ENCODE measurements around the gene BABAM2.
"Not testable (repeated sequence)": the region's sequence is repeated elsewhere in the genome, so short reads cannot be mapped to it uniquely, and the experiment has no call there.

The BABAM2 gene

GRCh38 chr2:27958711-27959378 lies 68.3 kb downstream of the BABAM2 start:
- Mint-ChIP-seq H3K27ac (peak overlapping the region; percentile 37), H3K36me3 (ENCODE audit: low read depth) (peaks cover 8% of the 10 kb centered on the region), H3K4me3 (no peak overlapping the region), H3K27me3 (no peaks in the 10 kb centered on the region), H3K9me3 (no peaks in the 10 kb centered on the region), H3K4me1 (peaks cover 78% of the 10 kb centered on the region)
- ATAC-seq, result no peak
- DNase-seq, result no peak

DNA sequence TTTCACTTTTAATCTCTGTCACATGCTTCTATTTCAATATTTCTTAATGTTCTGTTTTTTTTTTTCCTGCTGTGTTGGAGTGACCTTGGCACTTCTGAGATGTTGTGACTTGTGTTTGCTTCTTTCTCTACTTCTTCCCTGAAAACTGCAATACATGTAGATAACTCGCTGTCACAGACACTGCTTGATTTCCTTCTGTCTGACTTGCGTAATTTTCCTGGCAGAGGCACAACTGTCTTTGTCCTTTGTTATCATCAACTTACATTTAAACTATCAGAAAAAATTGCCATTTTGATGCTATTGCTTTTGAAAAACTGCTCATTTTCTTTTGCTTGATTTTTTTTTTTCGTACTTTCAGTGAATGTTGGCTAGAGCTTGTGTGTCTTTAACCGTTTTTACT lies 69.0 kb downstream of the BABAM2 start:
- H3K27me3 Mint-ChIP-seq, result no peaks in the 10 kb centered on the region
- H3K9me3 Mint-ChIP-seq, result no peaks in the 10 kb centered on the region
- no peak for ATAC-seq
- H3K27ac Mint-ChIP-seq, result peak overlapping the region; percentile 11
- no peak overlapping the region for H3K4me3 Mint-ChIP-seq
- DNase-seq, result no peak
- H3K4me1 Mint-ChIP-seq, result peaks cover 74% of the 10 kb centered on the region
- peaks cover 13% of the 10 kb centered on the region for H3K36me3 Mint-ChIP-seq (ENCODE audit: low read depth)

- Mint-ChIP-seq H3K4me3 (peak overlapping the region; percentile 3), H3K9me3 (no peaks in the 10 kb centered on the region), H3K36me3 (ENCODE audit: low read depth) (peaks cover 13% of the 10 kb centered on the region), H3K27ac (peak overlapping the region; percentile 57), H3K27me3 (no peaks in the 10 kb centered on the region), H3K4me1 (peaks cover 74% of the 10 kb centered on the region)
- ATAC-seq, result peak; percentile 78
- DNase-seq, result no peak
These were observed 69.8 kb downstream of the BABAM2 start for GRCh38 chr2:27960237-27960912.

- Mint-ChIP-seq H3K4me1 (peaks cover 77% of the 10 kb centered on the region), H3K27me3 (no peaks in the 10 kb centered on the region), H3K36me3 (ENCODE audit: low read depth) (peaks cover 15% of the 10 kb centered on the region), H3K9me3 (peaks cover 5% of the 10 kb centered on the region), H3K27ac (peak overlapping the region; percentile 17), H3K4me3 (no peak overlapping the region)
- DNase-seq, result no peak
- no peak for ATAC-seq
These were observed 71.5 kb downstream of the BABAM2 start for GRCh38 chr2:27962006-27962405.

GRCh38 chr2:27963472-27963871 lies 72.9 kb downstream of the BABAM2 start:
- Mint-ChIP-seq H3K4me3 (no peak overlapping the region), H3K4me1 (peaks cover 72% of the 10 kb centered on the region), H3K9me3 (peaks cover 13% of the 10 kb centered on the region), H3K27me3 (no peaks in the 10 kb centered on the region), H3K36me3 (ENCODE audit: low read depth) (peaks cover 25% of the 10 kb centered on the region), H3K27ac (no peak overlapping the region)
- DNase-seq, result no peak
- ATAC-seq, result no peak

GRCh38 chr2:27964067-27964466 lies 73.5 kb downstream of the BABAM2 start:
- H3K9me3 Mint-ChIP-seq, result peaks cover 18% of the 10 kb centered on the region
- H3K36me3 Mint-ChIP-seq (ENCODE audit: low read depth), result peaks cover 30% of the 10 kb centered on the region
- DNase-seq (no peak), ATAC-seq (no peak)
- H3K27ac Mint-ChIP-seq, result no peak overlapping the region
- H3K27me3 Mint-ChIP-seq, result no peaks in the 10 kb centered on the region
- no peak overlapping the region for H3K4me3 Mint-ChIP-seq
- peaks cover 66% of the 10 kb centered on the region for H3K4me1 Mint-ChIP-seq

DNA sequence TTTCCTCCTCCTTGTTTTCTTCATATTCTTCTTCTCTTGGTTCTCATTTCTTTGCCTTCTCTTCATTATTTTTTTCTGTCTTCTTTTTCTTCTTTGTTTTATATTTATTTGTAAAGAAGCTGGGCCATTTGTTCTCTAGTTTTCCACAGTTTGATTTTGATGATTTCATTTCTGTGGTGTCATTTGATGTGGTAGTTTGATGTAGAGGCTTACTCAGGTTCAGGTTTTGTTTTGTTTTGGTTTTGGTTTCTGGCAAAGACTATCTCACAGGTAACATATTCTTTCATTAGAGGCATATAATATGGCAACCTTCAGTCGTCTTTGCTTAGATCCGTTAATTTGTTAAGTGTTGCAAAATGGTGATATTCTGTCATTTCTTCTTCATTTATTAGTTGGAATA lies 75.3 kb downstream of the BABAM2 start:
- Mint-ChIP-seq H3K4me3 (peak overlapping the region; percentile 13), H3K4me1 (peaks cover 53% of the 10 kb centered on the region)

GRCh38 chr2:27966466-27966865 lies 75.9 kb downstream of the BABAM2 start:
- Mint-ChIP-seq H3K4me3 (no peak overlapping the region), H3K4me1 (peaks cover 53% of the 10 kb centered on the region), H3K27ac (peak overlapping the region; percentile 25), H3K9me3 (peaks cover 23% of the 10 kb centered on the region), H3K27me3 (no peaks in the 10 kb centered on the region), H3K36me3 (ENCODE audit: low read depth) (peaks cover 38% of the 10 kb centered on the region)
- ATAC-seq (no peak), DNase-seq (no peak)

More for the DNA sequence above, 75.3 kb downstream of the BABAM2 start:
- Mint-ChIP-seq H3K27ac (peak overlapping the region; percentile 65), H3K9me3 (peaks cover 23% of the 10 kb centered on the region), H3K36me3 (ENCODE audit: low read depth) (peaks cover 38% of the 10 kb centered on the region), H3K27me3 (no peaks in the 10 kb centered on the region)
- ATAC-seq (peak; percentile 94), DNase-seq (no peak)

DNA sequence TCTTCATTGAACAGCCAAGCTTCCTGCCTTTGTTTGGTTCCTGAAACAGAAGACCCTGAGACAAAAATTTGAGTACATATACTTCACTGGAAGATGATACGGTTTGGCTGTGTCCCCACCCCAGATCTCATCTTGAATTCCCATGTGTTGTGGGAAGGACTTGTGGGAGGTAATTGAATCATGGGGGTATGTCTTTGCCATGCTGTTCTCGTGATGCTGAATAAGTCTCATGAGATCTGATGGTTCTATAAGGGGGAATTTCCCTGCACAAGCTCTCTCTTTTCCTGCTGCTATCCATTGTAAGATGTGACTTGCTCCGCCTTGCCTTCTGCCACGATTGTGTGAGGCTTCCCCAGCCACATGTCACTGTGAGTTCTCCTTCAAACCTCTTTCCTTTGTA lies 76.5 kb downstream of the BABAM2 start:
- H3K36me3 Mint-ChIP-seq (ENCODE audit: low read depth), result peaks cover 38% of the 10 kb centered on the region
- H3K4me1 Mint-ChIP-seq, result peaks cover 51% of the 10 kb centered on the region
- H3K27me3 Mint-ChIP-seq, result no peaks in the 10 kb centered on the region
- DNase-seq, result no peak
- ATAC-seq, result no peak
- no peak overlapping the region for H3K27ac Mint-ChIP-seq
- peaks cover 23% of the 10 kb centered on the region for H3K9me3 Mint-ChIP-seq
- no peak overlapping the region for H3K4me3 Mint-ChIP-seq

- H3K27me3 Mint-ChIP-seq, ATAC-seq, H3K27ac Mint-ChIP-seq, H3K4me3 Mint-ChIP-seq, DNase-seq: not testable (repeated sequence)
- H3K4me1 Mint-ChIP-seq, result peaks cover 48% of the 10 kb centered on the region
- peaks cover 23% of the 10 kb centered on the region for H3K9me3 Mint-ChIP-seq
- H3K36me3 Mint-ChIP-seq (ENCODE audit: low read depth), result peaks cover 35% of the 10 kb centered on the region
These were observed 77.5 kb downstream of the BABAM2 start for GRCh38 chr2:27968045-27968444.

DNA sequence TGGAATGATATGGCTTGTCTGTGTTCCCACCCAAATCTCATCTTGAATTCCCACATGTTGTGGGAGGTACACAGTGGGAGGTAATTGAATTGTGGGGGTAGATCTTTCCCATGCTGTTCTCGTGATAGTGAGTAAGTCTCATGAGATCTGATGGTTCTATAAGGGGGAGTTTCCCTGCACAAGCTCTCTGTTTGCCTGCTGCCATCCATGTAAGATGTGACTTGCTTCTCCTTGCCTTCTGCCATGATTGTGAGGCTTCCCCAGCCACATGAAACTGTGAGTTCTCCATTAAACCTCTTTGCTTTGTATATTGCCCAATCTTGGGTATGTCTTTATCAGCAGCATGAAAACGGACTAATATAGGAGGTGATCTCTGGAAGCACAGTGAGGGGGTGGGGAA lies 78.4 kb downstream of the BABAM2 start:
- not testable (repeated sequence) for H3K27ac Mint-ChIP-seq
- H3K4me1 Mint-ChIP-seq, result peaks cover 52% of the 10 kb centered on the region

GRCh38 chr2:27972311-27972710 lies 81.8 kb downstream of the BABAM2 start:
- no peak for ATAC-seq
- Mint-ChIP-seq H3K4me3 (no peak overlapping the region), H3K36me3 (ENCODE audit: low read depth) (peaks cover 22% of the 10 kb centered on the region), H3K27ac (no peak overlapping the region), H3K9me3 (peaks cover 15% of the 10 kb centered on the region), H3K27me3 (no peaks in the 10 kb centered on the region), H3K4me1 (peaks cover 33% of the 10 kb centered on the region)
- DNase-seq, result no peak

More for the DNA sequence above, 78.4 kb downstream of the BABAM2 start:
- not testable (repeated sequence) for H3K27me3 Mint-ChIP-seq, H3K4me3 Mint-ChIP-seq, DNase-seq, ATAC-seq
- Mint-ChIP-seq H3K9me3 (peaks cover 23% of the 10 kb centered on the region), H3K36me3 (ENCODE audit: low read depth) (peaks cover 33% of the 10 kb centered on the region)

DNA sequence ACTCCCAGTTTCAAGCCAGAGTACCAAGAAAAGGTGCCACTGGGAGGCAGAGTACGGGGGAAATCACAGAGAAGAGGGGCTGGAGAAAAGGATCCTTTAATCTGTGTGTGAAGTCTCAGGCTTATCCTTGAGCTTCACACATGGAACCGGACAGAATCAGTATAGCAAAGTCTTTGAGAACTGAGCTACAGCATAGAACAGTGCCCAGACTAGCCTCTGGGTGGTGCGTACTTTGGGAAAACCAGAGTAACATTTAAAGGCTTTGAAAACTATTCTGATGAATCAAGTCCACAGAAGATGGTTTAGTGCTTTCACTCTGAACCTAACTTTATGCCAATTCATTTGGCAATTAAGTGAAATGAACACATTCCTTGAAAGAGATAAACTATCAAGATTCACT lies 83.1 kb downstream of the BABAM2 start:
- H3K36me3 Mint-ChIP-seq (ENCODE audit: low read depth), result peaks cover 18% of the 10 kb centered on the region
- peaks cover 41% of the 10 kb centered on the region for H3K4me1 Mint-ChIP-seq
- DNase-seq (no peak), ATAC-seq (no peak)
- no peak overlapping the region for H3K27ac Mint-ChIP-seq
- H3K9me3 Mint-ChIP-seq, result peaks cover 10% of the 10 kb centered on the region
- no peaks in the 10 kb centered on the region for H3K27me3 Mint-ChIP-seq
- H3K4me3 Mint-ChIP-seq, result no peak overlapping the region

DNA sequence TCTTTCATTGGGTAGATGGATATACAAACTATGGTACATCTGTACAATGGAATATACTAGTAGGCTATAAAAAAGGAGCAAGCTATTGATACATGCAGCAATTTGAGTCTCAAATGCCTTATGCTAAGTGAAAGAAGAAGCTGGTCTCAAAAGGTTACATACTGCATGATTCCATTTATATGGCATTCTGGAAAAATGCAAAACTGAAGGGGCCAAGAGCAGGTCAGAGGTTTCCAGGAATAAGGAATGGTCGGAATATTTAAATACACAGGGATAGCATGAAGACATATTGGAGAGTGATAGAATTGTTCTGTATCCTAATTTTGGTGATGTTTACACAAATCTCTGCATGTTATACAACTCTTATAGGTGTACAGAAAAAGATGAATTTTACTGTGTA lies 85.8 kb downstream of the BABAM2 start:
- H3K36me3 Mint-ChIP-seq (ENCODE audit: low read depth), result peaks cover 6% of the 10 kb centered on the region
- H3K4me3 Mint-ChIP-seq, result no peak overlapping the region
- H3K27me3 Mint-ChIP-seq, result no peaks in the 10 kb centered on the region
- no peak for DNase-seq
- H3K9me3 Mint-ChIP-seq, result no peaks in the 10 kb centered on the region
- ATAC-seq, result no peak
- no peak overlapping the region for H3K27ac Mint-ChIP-seq
- H3K4me1 Mint-ChIP-seq, result peaks cover 40% of the 10 kb centered on the region

DNA sequence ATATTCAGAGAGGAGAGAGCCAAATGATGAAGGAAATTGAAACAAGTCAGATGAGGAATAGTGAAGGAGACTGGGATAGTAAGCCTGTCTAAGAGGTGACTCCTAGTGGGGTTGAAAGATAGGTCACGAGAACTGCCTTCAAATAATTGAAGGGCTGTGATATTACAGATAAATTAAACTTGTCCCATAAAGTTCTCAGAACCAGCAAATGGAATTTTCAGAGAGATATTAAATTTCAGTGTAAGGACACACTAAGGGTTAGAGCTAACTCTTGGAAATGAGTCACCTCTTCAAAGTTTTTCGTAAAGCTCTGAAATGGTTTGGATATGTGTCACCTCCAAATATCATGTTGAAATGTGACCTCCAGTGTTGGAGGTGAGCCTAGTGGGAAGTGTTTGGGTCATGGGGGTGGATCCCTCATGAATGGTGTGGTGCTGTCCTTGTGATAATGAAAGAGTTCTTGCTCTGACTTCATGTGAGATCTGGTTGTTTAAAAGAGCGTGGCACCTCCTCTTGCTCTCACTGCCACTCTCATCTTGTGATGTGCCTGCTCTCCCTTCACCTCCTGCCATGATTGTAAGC lies 87.3 kb downstream of the BABAM2 start:
- no peak for DNase-seq
- Mint-ChIP-seq H3K27me3 (no peaks in the 10 kb centered on the region), H3K4me3 (peak overlapping the region; percentile 9), H3K36me3 (ENCODE audit: low read depth) (peaks cover 6% of the 10 kb centered on the region), H3K4me1 (peaks cover 37% of the 10 kb centered on the region), H3K9me3 (peaks cover under 1% of the 10 kb centered on the region), H3K27ac (peak overlapping the region; percentile 48)
- ATAC-seq, result peak; percentile 88
